ENCODE data around the gene GSTO2. TPM values are rescaled to one million over a fixed set of nuclear protein-coding genes. Genes with fewer than 3 reads are reported as not detected.

Gene GSTO2
- total RNA-seq, 4 donors from 2014 or later, result 0.30 to 1.7 (median 1.0) TPM

DNA sequence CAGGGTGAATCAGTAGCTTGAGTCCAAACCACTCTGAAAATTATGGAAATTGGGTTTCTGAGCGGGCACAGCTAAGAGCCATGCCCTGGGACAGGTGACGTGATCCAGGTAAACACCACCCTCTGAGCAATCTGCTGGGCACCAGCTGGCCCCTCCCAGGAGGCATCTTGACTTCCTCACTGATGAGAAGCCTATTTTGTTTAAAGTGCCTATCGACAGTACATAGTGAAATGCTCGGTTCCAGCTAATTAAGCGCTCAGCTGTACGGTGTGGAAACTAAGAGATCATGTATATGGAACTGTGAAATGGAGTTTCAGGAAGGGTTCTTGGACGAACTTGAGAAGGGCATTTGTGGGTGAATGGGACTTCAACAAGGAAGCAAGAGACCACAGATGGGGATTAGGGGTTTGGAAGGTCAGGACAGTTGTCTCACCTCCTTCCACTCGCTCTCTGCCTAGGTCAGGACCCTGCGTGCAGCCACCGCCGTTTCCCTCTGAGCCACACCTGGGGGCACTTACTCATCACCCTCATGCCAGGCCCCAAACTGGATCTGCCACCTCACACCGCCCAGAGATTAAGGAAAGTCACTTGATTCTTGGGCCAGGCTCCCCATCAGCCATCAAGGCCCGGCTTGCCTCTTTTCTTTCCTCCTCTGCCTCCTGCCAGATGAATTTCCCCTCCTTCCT lies 66.1 kb downstream of the GSTO2 start:
- Histone ChIP-seq H3K4me1 (peaks cover 3 to 81% (median 61%) of the 10 kb centered on the region in 4 donors), H3K9me3 (no peaks in the 10 kb centered on the region), H3K36me3 (no peaks in the 10 kb centered on the region), H3K4me3 (peak overlapping the region in 1 of 4 donors; percentile 7), H3K27ac (peak overlapping the region; percentile 11 to 98 (median 71)), H3K27me3 (no peaks in the 10 kb centered on the region)
- 84 to 86% methylated on average over 13 of the region's 13 CpGs for WGBS, 2 donors
- TF ChIP-seq POLR2A (IDR thresholded peaks at IDR 0.05) (no peak), EP300 (IDR thresholded peaks at IDR 0.05) (no peak)
- TF ChIP-seq, protein P1, sequence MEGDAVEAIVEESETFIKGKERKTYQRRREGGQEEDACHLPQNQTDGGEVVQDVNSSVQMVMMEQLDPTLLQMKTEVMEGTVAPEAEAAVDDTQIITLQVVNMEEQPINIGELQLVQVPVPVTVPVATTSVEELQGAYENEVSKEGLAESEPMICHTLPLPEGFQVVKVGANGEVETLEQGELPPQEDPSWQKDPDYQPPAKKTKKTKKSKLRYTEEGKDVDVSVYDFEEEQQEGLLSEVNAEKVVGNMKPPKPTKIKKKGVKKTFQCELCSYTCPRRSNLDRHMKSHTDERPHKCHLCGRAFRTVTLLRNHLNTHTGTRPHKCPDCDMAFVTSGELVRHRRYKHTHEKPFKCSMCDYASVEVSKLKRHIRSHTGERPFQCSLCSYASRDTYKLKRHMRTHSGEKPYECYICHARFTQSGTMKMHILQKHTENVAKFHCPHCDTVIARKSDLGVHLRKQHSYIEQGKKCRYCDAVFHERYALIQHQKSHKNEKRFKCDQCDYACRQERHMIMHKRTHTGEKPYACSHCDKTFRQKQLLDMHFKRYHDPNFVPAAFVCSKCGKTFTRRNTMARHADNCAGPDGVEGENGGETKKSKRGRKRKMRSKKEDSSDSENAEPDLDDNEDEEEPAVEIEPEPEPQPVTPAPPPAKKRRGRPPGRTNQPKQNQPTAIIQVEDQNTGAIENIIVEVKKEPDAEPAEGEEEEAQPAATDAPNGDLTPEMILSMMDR (IDR thresholded peaks at IDR 0.05), result no peak
- DNase-seq (ENCODE audit: low spot score in 2 of 2), result no peak

DNA sequence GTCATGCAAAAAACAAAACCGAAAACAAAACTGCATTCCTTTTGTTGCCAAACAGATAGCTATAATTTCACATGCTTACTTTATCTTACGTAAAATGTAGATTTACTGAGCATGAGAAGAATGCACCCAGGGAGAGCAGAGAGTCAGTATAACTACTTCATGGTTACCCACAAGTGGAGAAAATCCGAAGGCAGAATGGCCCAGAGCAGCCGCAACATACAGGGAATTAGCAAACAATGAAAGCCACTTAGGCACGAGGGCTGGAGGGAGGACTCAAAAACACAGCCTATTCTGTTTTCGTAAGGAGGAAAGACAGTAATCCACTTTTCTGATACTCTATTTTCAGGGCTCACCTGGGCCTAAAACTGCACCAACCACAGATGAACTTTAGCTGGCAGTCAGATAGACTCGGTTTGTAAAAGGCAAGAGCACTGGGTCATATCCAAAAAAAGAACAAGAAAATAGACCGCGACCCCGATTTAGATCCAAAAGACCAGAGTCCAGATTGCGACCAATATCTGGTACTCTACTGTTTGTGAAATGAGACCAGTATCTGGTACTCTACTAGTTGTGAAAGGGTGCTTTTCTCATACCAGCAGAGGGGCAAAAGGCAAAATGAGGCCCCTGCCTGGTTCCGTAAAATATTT lies 68.0 kb downstream of the GSTO2 start:
- DNase-seq (ENCODE audit: low spot score in 2 of 2), result no peak
- Histone ChIP-seq H3K4me1 (peaks cover 0 to 71% (median 44%) of the 10 kb centered on the region in 4 donors), H3K27me3 (no peaks in the 10 kb centered on the region), H3K9me3 (no peaks in the 10 kb centered on the region), H3K36me3 (no peaks in the 10 kb centered on the region), H3K4me3 (peak overlapping the region; percentile 83 to 99 (median 95)), H3K27ac (peak overlapping the region; percentile 91 to 98 (median 96))
- peak in 1 of 2 donors; percentile 24 for TF ChIP-seq EP300 (IDR thresholded peaks at IDR 0.05)
- TF ChIP-seq, protein P1 (IDR thresholded peaks at IDR 0.05), result no peak
- WGBS, 2 donors, result 0 to 5% methylated on average over 12 of the region's 12 CpGs

DNA sequence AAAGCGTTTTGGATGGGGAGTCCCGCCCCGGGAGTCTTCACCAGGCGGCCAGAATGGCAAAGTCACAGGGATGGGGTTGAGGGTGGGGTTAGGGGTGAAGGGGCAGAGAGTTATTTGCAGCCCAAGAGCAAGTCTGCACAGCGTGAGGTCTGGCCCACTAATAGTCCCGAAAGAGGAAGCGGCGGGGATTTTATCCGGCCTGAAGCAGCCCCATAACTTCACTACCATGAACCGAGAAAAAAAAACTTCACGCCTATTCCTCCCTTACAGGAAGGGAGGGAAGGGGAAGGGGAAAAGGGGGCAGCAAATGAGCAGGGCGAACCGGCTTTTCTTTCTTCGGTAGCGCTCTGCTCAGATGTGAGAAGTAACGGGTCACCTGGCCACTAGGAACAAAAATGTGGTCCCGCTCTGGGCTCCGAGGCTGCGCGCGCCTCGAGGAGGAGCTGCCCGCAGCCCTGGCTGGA lies 68.6 kb downstream of the GSTO2 start:
- peaks cover 0 to 65% (median 38%) of the 10 kb centered on the region in 4 donors for H3K4me1 ChIP-seq
- H3K27ac ChIP-seq, result peak overlapping the region; percentile 91 to 98 (median 96)
- peak overlapping the region; percentile 83 to 99 (median 95) for H3K4me3 ChIP-seq
- 1% methylated on average over 23 of the region's 23 CpGs for WGBS, 2 donors
- H3K27me3 ChIP-seq, result no peaks in the 10 kb centered on the region
- H3K9me3 ChIP-seq, result no peaks in the 10 kb centered on the region
- DNase-seq (ENCODE audit: low spot score in 2 of 2), result no peak
- no peaks in the 10 kb centered on the region for H3K36me3 ChIP-seq
- TF ChIP-seq EP300 (IDR thresholded peaks at IDR 0.05) (peak in 1 of 2 donors; percentile 1), POLR2A (IDR thresholded peaks at IDR 0.05) (peak in 1 of 2 donors; percentile 24)
- TF ChIP-seq, protein P1 (IDR thresholded peaks at IDR 0.05), result no peak

DNA sequence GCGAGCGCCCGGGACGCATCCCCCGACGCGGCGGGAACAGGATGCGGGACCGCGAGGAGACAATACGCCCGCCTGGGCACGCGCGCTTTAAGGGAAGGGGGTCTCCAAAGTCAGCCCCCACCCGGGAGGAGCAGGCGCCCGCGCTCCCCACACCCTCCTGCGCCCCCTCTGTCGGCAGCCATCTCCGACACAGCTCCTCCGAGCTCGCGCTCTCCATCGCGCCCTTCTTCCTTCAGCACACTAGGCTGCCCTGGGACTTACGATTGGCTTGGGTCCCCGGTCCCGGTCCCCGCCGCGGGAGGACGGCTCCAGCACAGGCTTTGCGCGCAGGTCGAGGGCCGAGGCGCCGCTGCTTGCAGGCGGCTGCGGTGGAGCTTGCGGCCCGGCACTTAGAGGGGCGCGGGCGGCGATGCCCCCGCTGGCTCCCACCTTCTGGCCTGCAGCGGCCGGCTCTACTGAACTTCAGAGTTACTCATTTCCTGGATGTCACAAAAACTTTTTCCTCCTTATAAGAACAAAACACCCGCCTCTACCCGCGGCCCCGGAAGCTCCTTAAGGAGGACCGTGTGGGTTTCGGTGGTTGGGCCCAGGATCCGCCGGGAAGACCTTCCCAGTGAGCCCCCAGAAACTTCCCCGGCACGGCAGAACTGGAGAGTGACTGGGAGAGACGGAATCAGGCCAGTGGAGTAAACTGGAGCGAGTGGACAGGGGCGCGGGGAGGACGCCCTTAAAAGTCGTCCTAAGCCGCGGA lies 69.2 kb downstream of the GSTO2 start, which contains the start of gene ITPRIP:
TSS of gene ITPRIP (minus strand) at position 481 of the 751 bp plus-strand sequence. CDS start 22,414 bp downstream, outside the sequence.
- Histone ChIP-seq H3K36me3 (no peaks in the 10 kb centered on the region), H3K4me1 (peaks cover 0 to 59% (median 32%) of the 10 kb centered on the region in 4 donors), H3K27me3 (no peaks in the 10 kb centered on the region), H3K27ac (peak within 1 kb of the TSS; percentile 91 to 98 (median 96)), H3K4me3 (peak within 1 kb of the TSS; percentile 83 to 99 (median 95)), H3K9me3 (no peaks in the 10 kb centered on the region)
- 0% methylated on average over 51 to 63 of the region's 70 CpGs for WGBS, 2 donors
- DNase-seq (ENCODE audit: low spot score in 2 of 2), result peak; percentile 71 to 81
- TF ChIP-seq POLR2A (IDR thresholded peaks at IDR 0.05), result peak; percentile 70 to 92
- TF ChIP-seq, protein P1 (IDR thresholded peaks at IDR 0.05), result peak in 3 of 5 experiments; percentile 15 to 47 (median 43)
- peak; percentile 26 to 96 for TF ChIP-seq EP300 (IDR thresholded peaks at IDR 0.05)
